ENCODE data around the gene PIGU. TPM values are rescaled to one million over a fixed set of nuclear protein-coding genes. Genes with fewer than 3 reads are reported as not detected.

Gene PIGU
- total RNA-seq, 1 donor from 2014 or later: 46.2 TPM

GRCh38 chr20:34708621-34709043 is 31.7 kb upstream of the PIGU start:
- TF ChIP-seq CTCF (conservative IDR thresholded peaks at IDR 0.05): peak; percentile 75
- H3K36me3 Mint-ChIP-seq: peaks cover 16% of the 10 kb centered on the region
- H3K27me3 Mint-ChIP-seq: peaks cover 13% of the 10 kb centered on the region
- H3K4me3 Mint-ChIP-seq: peak overlapping the region; percentile 92
- peak overlapping the region; percentile 100 for H3K27ac Mint-ChIP-seq
- peak; percentile 81 for DNase-seq (ENCODE audit: extremely low spot score, unreplicated experiment)
- peaks cover 47% of the 10 kb centered on the region for H3K4me1 Mint-ChIP-seq (ENCODE audit: unreplicated experiment)
- H3K9me3 Mint-ChIP-seq: no peaks in the 10 kb centered on the region

GRCh38 chr20:34706912-34707784 is 30.3 kb upstream of the PIGU start:
- H3K27me3 Mint-ChIP-seq: peaks cover 18% of the 10 kb centered on the region
- TF ChIP-seq CTCF (conservative IDR thresholded peaks at IDR 0.05): no peak
- peak overlapping the region; percentile 100 for H3K27ac Mint-ChIP-seq

GRCh38 chr20:34706302-34706875 is 29.5 kb upstream of the PIGU start:
- no peak for DNase-seq (ENCODE audit: extremely low spot score, unreplicated experiment)
- H3K4me1 Mint-ChIP-seq (ENCODE audit: unreplicated experiment): peaks cover 54% of the 10 kb centered on the region
- H3K9me3 Mint-ChIP-seq: no peaks in the 10 kb centered on the region
- no peak for TF ChIP-seq CTCF (conservative IDR thresholded peaks at IDR 0.05)
- H3K27ac Mint-ChIP-seq: peak overlapping the region; percentile 100
- H3K4me3 Mint-ChIP-seq: peak overlapping the region; percentile 98
- peaks cover 3% of the 10 kb centered on the region for H3K36me3 Mint-ChIP-seq
- H3K27me3 Mint-ChIP-seq: peaks cover 18% of the 10 kb centered on the region

More at GRCh38 chr20:34706912-34707784, 30.3 kb upstream of the PIGU start:
- DNase-seq (ENCODE audit: extremely low spot score, unreplicated experiment): no peak
- peaks cover 50% of the 10 kb centered on the region for H3K4me1 Mint-ChIP-seq (ENCODE audit: unreplicated experiment)
- peaks cover 5% of the 10 kb centered on the region for H3K36me3 Mint-ChIP-seq
- H3K9me3 Mint-ChIP-seq: no peaks in the 10 kb centered on the region
- peak overlapping the region; percentile 98 for H3K4me3 Mint-ChIP-seq

- H3K27ac Mint-ChIP-seq: peak overlapping the region; percentile 100
- peak overlapping the region; percentile 98 for H3K4me3 Mint-ChIP-seq
- TF ChIP-seq CTCF (conservative IDR thresholded peaks at IDR 0.05): peak; percentile 54
- no peaks in the 10 kb centered on the region for H3K9me3 Mint-ChIP-seq
- peaks cover 51% of the 10 kb centered on the region for H3K4me1 Mint-ChIP-seq (ENCODE audit: unreplicated experiment)
- peaks cover 12% of the 10 kb centered on the region for H3K27me3 Mint-ChIP-seq
- DNase-seq (ENCODE audit: extremely low spot score, unreplicated experiment): no peak
- peaks cover 1% of the 10 kb centered on the region for H3K36me3 Mint-ChIP-seq
Measured at GRCh38 chr20:34705397-34706301, 28.8 kb upstream of the PIGU start.

GRCh38 chr20:34705008-34705396 is 28.1 kb upstream of the PIGU start:
- Mint-ChIP-seq H3K9me3 (no peaks in the 10 kb centered on the region), H3K4me3 (peak overlapping the region; percentile 98), H3K27ac (peak overlapping the region; percentile 100), H3K27me3 (peaks cover 7% of the 10 kb centered on the region), H3K4me1 (ENCODE audit: unreplicated experiment) (peaks cover 45% of the 10 kb centered on the region), H3K36me3 (no peaks in the 10 kb centered on the region)
- no peak for TF ChIP-seq CTCF (conservative IDR thresholded peaks at IDR 0.05)
- no peak for DNase-seq (ENCODE audit: extremely low spot score, unreplicated experiment)
